Heart right ventricle (tissue), 16 donors: Measurements from ENCODE around the gene TCOF1. TPM values are rescaled to one million over a fixed set of nuclear protein-coding genes. Genes with fewer than 3 reads are reported as not detected.

Source experiments
- ATAC-seq, 8 donors: fragments of 200-7000 bp; cut with Tn5 transposase; one replicate each; pipeline ENCODE4 v1.9.1; 2020; ENCODE audit warnings: mild to moderate bottlenecking in 8 of 8, moderate library complexity in 8 of 8, moderate number of reproducible peaks in 1 of 8
- DNase-seq, 2 donors: peaks; one replicate each; pipeline ENCODE4 v3.0.0-alpha.2; 2020
- H3K27ac ChIP-seq, 10 donors: fragments of 200-600 bp; sonication (generic) in 2 of 10; one replicate each; pipeline versions ENCODE4 v1.5.0 to v1.8.0; 2020 to 2022; ENCODE audit warnings: mild to moderate bottlenecking in 3 of 10
- H3K27me3 ChIP-seq, 7 donors: fragments of 200-600 bp; one replicate each; pipeline ENCODE4 v1.8.0; 2021 to 2022; ENCODE audit warnings: mild to moderate bottlenecking in 2 of 7
- H3K36me3 ChIP-seq, 9 donors: fragments of 200-600 bp; sonication (generic) in 1 of 9; one replicate each; pipeline versions ENCODE4 v1.5.0 to v1.8.0; 2020 to 2022; ENCODE audit warnings: mild to moderate bottlenecking in 2 of 9
- H3K4me1 ChIP-seq, 9 donors: fragments of 200-600 bp; sonication (generic) in 1 of 9; one replicate each; pipeline versions ENCODE4 v1.5.0 to v1.8.0; 2020 to 2022; ENCODE audit warnings: mild to moderate bottlenecking in 4 of 9
- H3K4me3 ChIP-seq, 10 donors: fragments of 200-600 bp; sonication (generic) in 2 of 10; one replicate each; pipeline versions ENCODE4 v1.5.0 to v1.8.0; 2020 to 2022; ENCODE audit warnings: mild to moderate bottlenecking in 7 of 10, moderate library complexity in 2 of 10
- H3K9me3 ChIP-seq, 11 donors: fragments of 200-600 bp in 10 of 11; sonication (generic) in 2 of 11; one replicate each; pipeline versions ENCODE4 v1.5.0 to v1.8.0; 2013 to 2022; ENCODE audit warnings: mild to moderate bottlenecking in 2 of 11, control low read depth in 1 of 11, moderate library complexity in 1 of 11
- WGBS, 2 donors: extraction: QIAGEN DNeasy Blood & Tissue Kit; methylation state at CpG; one replicate each; pipeline ENCODE4 v1.1.7; 2013; ENCODE audit warnings: inconsistent platforms in 1 of 2; 5-methylcytosine and 5-hydroxymethylcytosine counted together
- intact Hi-C, 10 donors: fragments of 100-400 bp; cut with DNase I; formaldehyde crosslinking; loops; one replicate each; pipeline versions ENCODE4 v1.11.1 to v1.14.2; 2022
- polyA plus RNA-seq, 2 donors: library from polyadenylated mRNA; stranded (reverse); fragments of 200-250 nt; gene quantifications; one replicate each; pipeline ENCODE4 v1.2.3, GENCODE V29; 2013
- total RNA-seq, 10 donors: library from RNA; stranded (reverse); fragmentation: NEBNext Ultra II Directional in 3 of 10; extraction: Animal tissue kit (Norgen Biotek cat#: 25700) in 3 of 10; gene quantifications; one replicate each; pipeline versions ENCODE4 v1.2.1 to v1.2.4, GENCODE V29; 2021 to 2023
- TF ChIP-seq, protein P1 (sequence below), 9 donors: fragments of 200-600 bp; sonication (generic) in 2 of 9; IDR thresholded peaks; one replicate each; pipeline versions ENCODE4 v1.5.0 to v1.8.0; 2021 to 2022; ENCODE audit warnings: antibody characterized with exemption in 9 of 9, mild to moderate bottlenecking in 5 of 9, moderate library complexity in 1 of 9
- donor health status: Arrhythmogenic right ventricular cardiomyopathy.
- donor health status: ischemic (EF 13 %, LVEDD 7.1; RV severe dilation, severe dysfunction).
- donor health status: healthy with polysubstance abuse.
- donor health status: DM: no; HTN: yes; CAD: no.
- donor health status: DM: no; HTN: no; CAD: no.
- donor health status: ischemic (EF 25% LVEDD 6.9; RV normal size, moderate dysfunction).
- donor health status: ischemic (EF 25% LVEDD 5.7; RV mildly dilated, moderate dysfunction).
- donor health status: healthy.
- donor health status: DM: yes; HTN: yes; CAD: no.
- donor health status: Ischemic cardiomyopathy.
- donor health status: ischemic (EF 35%, LVEDD 5.7; RV mildly dilated, moderate dysfunction).
- donor health status: nonischemic (EF 11% LVEDD 7.7; RV severe dilation, severe dysfunction).
- donor health status: DM: yes; HTN: yes; CAD: no.
- donor health status: PGD.
- donor health status: ischemic (EF 29% LVEDD 5.4; RV normal size, mild dysfunction).
- donor health status: nonischemic (EF 23%, LVEDD 6.1; RV moderate dilation, normal function).

TCOF1 gene
- total and polyA plus RNA-seq, 12 donors, result 12.4 to 21.3 (median 14.1) TPM

DNA sequence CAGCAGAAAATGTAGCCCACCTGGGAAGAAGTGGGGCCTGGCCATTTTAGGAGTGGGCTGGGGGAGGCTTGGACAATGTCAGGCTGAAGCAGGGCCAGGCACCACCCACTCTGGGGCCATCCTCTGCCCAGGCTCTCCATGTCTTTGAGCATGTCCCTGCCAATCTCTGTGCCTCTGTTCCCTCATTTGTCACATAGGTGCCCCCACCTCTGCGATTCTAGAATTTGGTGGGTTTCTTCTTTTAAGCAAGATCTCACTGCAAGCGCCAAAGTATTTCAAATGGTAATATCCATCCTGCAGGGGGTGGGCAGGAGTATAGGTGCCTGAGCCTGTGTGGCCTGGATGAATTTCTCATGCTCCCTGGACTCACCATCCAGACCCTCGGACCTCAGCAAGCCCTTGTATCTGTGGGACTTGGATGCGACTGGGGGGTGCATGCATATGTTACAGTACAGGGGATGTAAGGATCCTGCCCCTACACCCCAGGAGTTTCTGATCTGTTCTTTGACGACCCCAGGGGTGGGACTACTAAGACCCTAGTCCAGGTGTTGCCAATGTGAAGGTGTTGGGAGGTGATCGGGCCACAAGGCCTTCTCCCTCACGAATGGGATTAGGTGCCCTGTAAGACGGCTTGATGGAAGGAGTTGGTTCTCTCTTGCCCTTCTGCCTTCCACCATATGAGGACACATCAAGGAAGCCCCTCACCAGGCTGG, 50.9 kb downstream of the TCOF1 start:
- TF ChIP-seq, protein P1, sequence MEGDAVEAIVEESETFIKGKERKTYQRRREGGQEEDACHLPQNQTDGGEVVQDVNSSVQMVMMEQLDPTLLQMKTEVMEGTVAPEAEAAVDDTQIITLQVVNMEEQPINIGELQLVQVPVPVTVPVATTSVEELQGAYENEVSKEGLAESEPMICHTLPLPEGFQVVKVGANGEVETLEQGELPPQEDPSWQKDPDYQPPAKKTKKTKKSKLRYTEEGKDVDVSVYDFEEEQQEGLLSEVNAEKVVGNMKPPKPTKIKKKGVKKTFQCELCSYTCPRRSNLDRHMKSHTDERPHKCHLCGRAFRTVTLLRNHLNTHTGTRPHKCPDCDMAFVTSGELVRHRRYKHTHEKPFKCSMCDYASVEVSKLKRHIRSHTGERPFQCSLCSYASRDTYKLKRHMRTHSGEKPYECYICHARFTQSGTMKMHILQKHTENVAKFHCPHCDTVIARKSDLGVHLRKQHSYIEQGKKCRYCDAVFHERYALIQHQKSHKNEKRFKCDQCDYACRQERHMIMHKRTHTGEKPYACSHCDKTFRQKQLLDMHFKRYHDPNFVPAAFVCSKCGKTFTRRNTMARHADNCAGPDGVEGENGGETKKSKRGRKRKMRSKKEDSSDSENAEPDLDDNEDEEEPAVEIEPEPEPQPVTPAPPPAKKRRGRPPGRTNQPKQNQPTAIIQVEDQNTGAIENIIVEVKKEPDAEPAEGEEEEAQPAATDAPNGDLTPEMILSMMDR (IDR thresholded peaks at IDR 0.05), result no peak
- DNase-seq (no peak), ATAC-seq (no peak)
- WGBS, 2 donors, result 88 to 95% methylated on average over 8 of the region's 8 CpGs
- Histone ChIP-seq H3K27ac (peak overlapping the region in 8 of 10 donors; percentile 42 to 97 (median 70)), H3K4me1 (peaks cover 3 to 73% (median 33%) of the 10 kb centered on the region in 9 donors), H3K27me3 (no peaks in the 10 kb centered on the region), H3K4me3 (peak overlapping the region in 6 of 10 donors; percentile 54 to 78 (median 62)), H3K36me3 (peaks cover 0 to 62% (median 4%) of the 10 kb centered on the region in 9 donors), H3K9me3 (no peaks in the 10 kb centered on the region)
- intact Hi-C loops, result no loop called here

DNA sequence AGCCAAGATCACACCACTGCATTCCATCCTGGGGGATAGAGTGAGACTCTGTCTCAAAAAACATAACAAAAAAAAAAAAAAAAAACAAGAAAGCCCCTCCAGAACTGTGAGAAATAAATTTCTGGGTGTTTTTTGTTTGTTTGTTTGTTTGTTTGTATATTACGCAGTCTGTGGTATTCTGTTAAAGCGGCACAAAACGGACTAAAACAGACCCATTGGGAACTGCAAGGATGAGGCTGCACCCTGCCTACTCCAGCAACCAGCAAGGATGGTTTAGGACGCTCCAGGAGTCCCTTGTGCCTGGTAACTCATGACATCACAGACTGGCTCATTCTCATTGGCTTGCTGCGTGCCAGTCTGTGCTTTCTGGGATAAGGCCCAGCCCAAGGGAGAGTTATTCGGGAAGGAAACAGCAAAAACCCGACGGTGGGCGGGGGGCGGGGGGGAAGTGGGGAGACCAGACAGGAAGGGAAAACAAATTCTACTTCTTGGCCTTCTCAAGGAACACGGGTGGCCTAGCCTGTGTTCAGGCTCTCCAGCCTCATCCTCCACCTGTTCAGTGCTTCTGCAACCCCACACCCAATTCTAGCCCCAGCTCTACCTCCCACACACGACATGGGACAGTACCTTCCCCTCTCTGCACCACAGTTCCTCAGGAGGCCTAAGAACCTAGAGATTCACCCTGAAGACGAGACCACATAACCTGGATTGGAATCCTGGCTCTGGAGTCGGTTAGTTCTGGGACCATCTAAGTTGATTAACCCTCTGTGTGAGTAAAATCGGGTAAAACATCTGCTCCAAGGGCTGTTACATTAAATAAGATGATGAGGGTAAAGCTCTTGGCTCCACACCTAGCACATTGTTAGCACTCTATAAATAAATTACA, 52.4 kb downstream of the TCOF1 start:
- ATAC-seq (peak; percentile 80 to 88 (median 87)), DNase-seq (peak; percentile 51 to 90)
- H3K4me3 ChIP-seq, result peak overlapping the region in 9 of 10 donors; percentile 18 to 78 (median 61)
- H3K27me3 ChIP-seq, result no peaks in the 10 kb centered on the region
- intact Hi-C loops, result no loop called here
- peaks cover 0 to 47% (median 4%) of the 10 kb centered on the region in 9 donors for H3K36me3 ChIP-seq
- peaks cover 3 to 66% (median 37%) of the 10 kb centered on the region in 9 donors for H3K4me1 ChIP-seq
- TF ChIP-seq, protein P1 (IDR thresholded peaks at IDR 0.05), result no peak
- WGBS, 2 donors, result 11 to 13% methylated on average over 15 of the region's 15 CpGs
- no peaks in the 10 kb centered on the region for H3K9me3 ChIP-seq
- peak overlapping the region; percentile 49 to 97 (median 88) for H3K27ac ChIP-seq

DNA sequence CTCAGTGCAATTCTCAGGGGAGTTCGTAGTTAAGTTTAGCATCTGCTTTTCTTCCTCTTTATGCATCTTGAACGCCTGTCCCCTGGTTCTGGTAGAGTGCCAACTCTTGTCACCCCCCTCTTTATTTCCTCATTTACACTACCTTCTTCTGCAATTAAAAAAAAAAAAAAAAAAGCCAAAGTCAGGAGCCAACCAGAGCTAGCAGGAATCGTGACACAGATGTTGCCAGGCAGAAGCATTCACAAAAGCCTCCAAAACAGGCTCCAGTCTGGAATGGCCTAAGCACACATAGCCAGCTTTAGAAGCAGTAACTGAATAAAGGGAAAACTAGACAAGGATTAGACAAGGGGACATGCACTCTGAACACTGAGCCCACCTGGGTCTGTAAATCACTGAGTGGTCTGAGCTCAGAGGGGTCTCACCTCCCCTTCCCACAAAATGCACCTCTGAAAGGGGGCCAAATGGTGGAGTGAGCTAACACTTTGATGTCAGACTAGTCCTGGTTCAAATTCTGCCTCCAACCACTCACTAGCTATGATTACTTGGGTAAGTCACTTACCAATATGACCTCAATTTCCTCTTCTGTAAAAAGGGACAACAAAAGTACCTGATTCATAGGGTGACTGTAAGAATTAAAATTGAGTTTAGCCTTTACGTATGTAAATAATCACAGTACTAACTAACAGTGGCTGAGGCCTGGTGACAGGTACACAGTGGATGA, 53.2 kb downstream of the TCOF1 start:
- peak; percentile 65 to 84 (median 78) for ATAC-seq
- Histone ChIP-seq H3K4me3 (peak overlapping the region in 9 of 10 donors; percentile 48 to 78 (median 61)), H3K9me3 (no peaks in the 10 kb centered on the region), H3K36me3 (peaks cover 0 to 39% (median 0%) of the 10 kb centered on the region in 9 donors), H3K27me3 (no peaks in the 10 kb centered on the region), H3K27ac (peak overlapping the region; percentile 49 to 97 (median 88)), H3K4me1 (peaks cover 3 to 66% (median 37%) of the 10 kb centered on the region in 9 donors)
- TF ChIP-seq, protein P1 (IDR thresholded peaks at IDR 0.05), result no peak
- peak in 1 of 2 donors; percentile 84 for DNase-seq
- intact Hi-C loops, result no loop called here
- 18 to 25% methylated on average over 4 of the region's 4 CpGs for WGBS, 2 donors
